Neuronal stem cell (in vitro differentiated cells): ENCODE measurements around the gene STK32C.

Experiments
- DNase-seq: peaks from one replicate; pipeline ENCODE4 v3.0.0-alpha.2; 2013; ENCODE audit warnings: low spot score
- H2AFZ ChIP-seq: one replicate; pipeline ENCODE4 v1.6.1; 2013; ENCODE audit warnings: mild to moderate bottlenecking, low read length, inconsistent platforms
- H2AK5ac ChIP-seq: 2 replicates; pipeline ENCODE4 v1.6.1; 2013; ENCODE audit warnings: low read depth, mild to moderate bottlenecking, inconsistent platforms, low read length, moderate library complexity, mixed read lengths
- H2BK120ac ChIP-seq: 2 replicates; pipeline ENCODE4 v1.6.1; 2013; ENCODE audit warnings: low read depth, mild to moderate bottlenecking, inconsistent platforms, low read length, moderate library complexity, mixed read lengths
- H2BK12ac ChIP-seq: one replicate; pipeline ENCODE4 v1.6.1; 2013; ENCODE audit warnings: low read length, inconsistent platforms
- H2BK15ac ChIP-seq: 2 replicates; pipeline ENCODE4 v1.6.1; 2013; ENCODE audit warnings: mild to moderate bottlenecking, low read length, inconsistent platforms, mixed read lengths
- H2BK5ac ChIP-seq: one replicate; pipeline ENCODE4 v1.6.1; 2013; ENCODE audit warnings: inconsistent platforms, mild to moderate bottlenecking, low read length, moderate library complexity
- H3K14ac ChIP-seq: one replicate; pipeline ENCODE4 v1.6.1; 2013; ENCODE audit warnings: low read length, inconsistent platforms
- H3K18ac ChIP-seq: 2 replicates; pipeline ENCODE4 v1.6.1; 2013; ENCODE audit warnings: low read length, inconsistent platforms
- H3K23ac ChIP-seq: 2 replicates; pipeline ENCODE4 v1.6.1; 2013; ENCODE audit warnings: low read depth, mild to moderate bottlenecking, mixed read lengths, low read length, inconsistent platforms; ENCODE audit not compliant: poor library complexity
- H3K27ac ChIP-seq: replicated peaks from 3 replicates; pipeline ENCODE4 v1.5.1; 2013; ENCODE audit warnings: low read length, inconsistent platforms
- H3K27me3 ChIP-seq, 3 experiments: 2 replicates each; pipeline ENCODE4 v1.6.1; 2013; ENCODE audit warnings: low read length in 3 of 3, mild to moderate bottlenecking in 2 of 3, inconsistent platforms in 1 of 3, low read depth in 1 of 3, mixed read lengths in 1 of 3, moderate library complexity in 1 of 3; ENCODE audit not compliant: control insufficient read depth in 3 of 3, insufficient read depth in 3 of 3
- H3K36me3 ChIP-seq, 2 donors: replicated peaks in 1 of 2; 2 replicates each; pipeline ENCODE4 v1.6.1; 2013; ENCODE audit warnings: low read length in 2 of 2; ENCODE audit not compliant: control insufficient read depth in 2 of 2, insufficient read depth in 2 of 2
- H3K4ac ChIP-seq: 2 replicates; pipeline ENCODE4 v1.6.1; 2013; ENCODE audit warnings: inconsistent platforms, mild to moderate bottlenecking, low read length, moderate library complexity
- H3K4me1 ChIP-seq, 2 donors: 1 replicate in 1 of 2; 2 replicates in 1 of 2; pipeline ENCODE4 v1.6.1; 2013; ENCODE audit warnings: low read length in 2 of 2, low read depth in 1 of 2; ENCODE audit not compliant: control insufficient read depth in 2 of 2, insufficient read depth in 1 of 2
- H3K4me2 ChIP-seq: one replicate; pipeline ENCODE4 v1.6.1; 2013; ENCODE audit warnings: mild to moderate bottlenecking, low read length, inconsistent platforms; ENCODE audit not compliant: insufficient read depth, poor library complexity, severe bottlenecking
- H3K4me3 ChIP-seq, 2 donors: 2 replicates each; pipeline ENCODE4 v1.5.1; 2013; ENCODE audit warnings: low read length in 2 of 2, mild to moderate bottlenecking in 2 of 2, inconsistent platforms in 1 of 2, moderate library complexity in 1 of 2
- H3K79me1 ChIP-seq: one replicate; pipeline ENCODE4 v1.6.1; 2013; ENCODE audit warnings: low read depth, mild to moderate bottlenecking, inconsistent platforms, low read length, moderate library complexity
- H3K9ac ChIP-seq: one replicate; pipeline ENCODE4 v1.6.1; 2013; ENCODE audit warnings: mild to moderate bottlenecking, low read depth, low read length, inconsistent platforms; ENCODE audit not compliant: poor library complexity
- H3K9me3 ChIP-seq, 2 donors: replicated peaks in 1 of 2; 2 replicates each; pipeline versions ENCODE3 to v1.6.1; 2013; ENCODE audit warnings: low read length in 2 of 2, mild to moderate bottlenecking in 2 of 2, inconsistent platforms in 1 of 2, low read depth in 1 of 2, mixed read lengths in 1 of 2, moderate library complexity in 1 of 2; ENCODE audit not compliant: control insufficient read depth in 2 of 2, insufficient read depth in 1 of 2
- H4K8ac ChIP-seq: one replicate; pipeline ENCODE4 v1.6.1; 2013; ENCODE audit warnings: low read depth, mild to moderate bottlenecking, inconsistent platforms, low read length, moderate library complexity
- H4K91ac ChIP-seq: one replicate; pipeline ENCODE4 v1.6.1; 2013; ENCODE audit warnings: low read length, low read depth, mild to moderate bottlenecking, inconsistent platforms; ENCODE audit not compliant: poor library complexity
- WGBS, 2 donors: extraction: QIAGEN DNeasy Blood & Tissue Kit; methylation state at CpG; one replicate each; pipeline ENCODE4 v1.1.7; 2013; ENCODE audit warnings: missing lambda C conversion rate in 2 of 2, mixed read lengths in 1 of 2; ENCODE audit not compliant: insufficient read length in 2 of 2, insufficient replicate concordance in 1 of 2; ENCODE audit errors: extremely low coverage in 2 of 2; 5-methylcytosine and 5-hydroxymethylcytosine counted together

STK32C gene

GRCh38 chr10:132186488-132187429 is 121.0 kb downstream of the STK32C start, which contains the start of gene DPYSL4:
Gene DPYSL4 (plus strand): TSS chr10:132186948. CDS start chr10:132187064, 116 bp downstream.
- Histone ChIP-seq H3K27me3 (peaks cover 9 to 52% (median 48%) of the 10 kb centered on the region in 3 experiments), H2BK120ac (no peak within 1 kb of the TSS), H2BK12ac (no peak within 1 kb of the TSS), H3K27ac (no peak within 1 kb of the TSS), H2AFZ (peak within 1 kb of the TSS; percentile 88), H3K14ac (peak within 1 kb of the TSS; percentile 21), H3K79me1 (peaks cover 8% of the 10 kb centered on the region), H3K23ac (peak within 1 kb of the TSS; percentile 93), H3K18ac (peak within 1 kb of the TSS; percentile 85), H3K4me3 (peak within 1 kb of the TSS; percentile 81 to 94), H3K4me2 (peak within 1 kb of the TSS; percentile 98), H2BK5ac (no peak within 1 kb of the TSS), H2AK5ac (peak within 1 kb of the TSS; percentile 43), H3K4ac (no peak within 1 kb of the TSS), H2BK15ac (no peak within 1 kb of the TSS), H3K36me3 (peaks cover 5 to 35% of the 10 kb centered on the region in 2 donors), H3K9me3 (no peaks in the 10 kb centered on the region), H4K8ac (no peak within 1 kb of the TSS), H4K91ac (no peak within 1 kb of the TSS), H3K4me1 (peaks cover 6 to 9% of the 10 kb centered on the region in 2 donors), H3K9ac (peak within 1 kb of the TSS; percentile 90)
- no CpG with 5 or more reads among the region's 109 CpGs for WGBS, 2 donors
- no peak for DNase-seq

GRCh38 chr10:132185601-132186487 is 121.9 kb downstream of the STK32C start:
- H2BK5ac ChIP-seq: no peak overlapping the region
- no peak overlapping the region for H2BK12ac ChIP-seq
- no peak overlapping the region for H2BK15ac ChIP-seq
- no peak overlapping the region for H3K9ac ChIP-seq
- H4K91ac ChIP-seq: no peak overlapping the region
- peak overlapping the region; percentile 63 to 81 for H3K4me3 ChIP-seq
- H3K27me3 ChIP-seq: peaks cover 9 to 55% (median 55%) of the 10 kb centered on the region in 3 experiments
- H3K14ac ChIP-seq: no peak overlapping the region
- DNase-seq: peak; percentile 44
- no peak overlapping the region for H2AK5ac ChIP-seq
- peak overlapping the region; percentile 86 for H3K4me2 ChIP-seq
- H3K27ac ChIP-seq: no peak overlapping the region
- peak overlapping the region; percentile 93 for H3K23ac ChIP-seq
- no peak overlapping the region for H3K4ac ChIP-seq
- H2BK120ac ChIP-seq: no peak overlapping the region
- H4K8ac ChIP-seq: no peak overlapping the region
- peaks cover 0 to 1% of the 10 kb centered on the region in 2 donors for H3K9me3 ChIP-seq
- peak overlapping the region; percentile 86 for H2AFZ ChIP-seq
- peaks cover 8% of the 10 kb centered on the region for H3K79me1 ChIP-seq
- H3K18ac ChIP-seq: peak overlapping the region; percentile 57
- peaks cover 7 to 9% of the 10 kb centered on the region in 2 donors for H3K4me1 ChIP-seq
- H3K36me3 ChIP-seq: peaks cover 6 to 27% of the 10 kb centered on the region in 2 donors
- WGBS, 2 donors: no CpG with 5 or more reads among the region's 99 CpGs

- Histone ChIP-seq H3K4me2 (peak overlapping the region; percentile 86), H4K8ac (no peak overlapping the region), H2AFZ (no peak overlapping the region), H3K4me3 (peak overlapping the region in 1 of 2 donors; percentile 57), H3K79me1 (peaks cover 8% of the 10 kb centered on the region), H3K4ac (no peak overlapping the region), H3K36me3 (peaks cover 5 to 18% of the 10 kb centered on the region in 2 donors), H3K9ac (no peak overlapping the region), H3K9me3 (peaks cover 0 to 3% of the 10 kb centered on the region in 2 donors), H2AK5ac (no peak overlapping the region), H2BK5ac (no peak overlapping the region), H3K14ac (no peak overlapping the region), H2BK15ac (no peak overlapping the region), H3K27ac (no peak overlapping the region), H3K18ac (no peak overlapping the region), H3K4me1 (peaks cover 8 to 9% of the 10 kb centered on the region in 2 donors), H2BK120ac (no peak overlapping the region), H2BK12ac (no peak overlapping the region), H3K27me3 (peaks cover 9 to 57% (median 55%) of the 10 kb centered on the region in 3 experiments), H3K23ac (no peak overlapping the region), H4K91ac (no peak overlapping the region)
- DNase-seq: no peak
- WGBS, 2 donors: no CpG with 5 or more reads among the region's 35 CpGs
Observed at GRCh38 chr10:132184816-132185593, 122.7 kb downstream of the STK32C start.
